ENCODE measurements around the gene FRMD7. TPM values are rescaled to one million over a fixed set of nuclear protein-coding genes. Genes with fewer than 3 reads are reported as not detected.
"Not testable (repeated sequence)": the region's sequence is repeated elsewhere in the genome, so short reads cannot be mapped to it uniquely, and the experiment has no call there.

FRMD7 gene
- total and polyA plus RNA-seq, 2 experiments from 2014 or later: not detected

- TF ChIP-seq, protein P1, sequence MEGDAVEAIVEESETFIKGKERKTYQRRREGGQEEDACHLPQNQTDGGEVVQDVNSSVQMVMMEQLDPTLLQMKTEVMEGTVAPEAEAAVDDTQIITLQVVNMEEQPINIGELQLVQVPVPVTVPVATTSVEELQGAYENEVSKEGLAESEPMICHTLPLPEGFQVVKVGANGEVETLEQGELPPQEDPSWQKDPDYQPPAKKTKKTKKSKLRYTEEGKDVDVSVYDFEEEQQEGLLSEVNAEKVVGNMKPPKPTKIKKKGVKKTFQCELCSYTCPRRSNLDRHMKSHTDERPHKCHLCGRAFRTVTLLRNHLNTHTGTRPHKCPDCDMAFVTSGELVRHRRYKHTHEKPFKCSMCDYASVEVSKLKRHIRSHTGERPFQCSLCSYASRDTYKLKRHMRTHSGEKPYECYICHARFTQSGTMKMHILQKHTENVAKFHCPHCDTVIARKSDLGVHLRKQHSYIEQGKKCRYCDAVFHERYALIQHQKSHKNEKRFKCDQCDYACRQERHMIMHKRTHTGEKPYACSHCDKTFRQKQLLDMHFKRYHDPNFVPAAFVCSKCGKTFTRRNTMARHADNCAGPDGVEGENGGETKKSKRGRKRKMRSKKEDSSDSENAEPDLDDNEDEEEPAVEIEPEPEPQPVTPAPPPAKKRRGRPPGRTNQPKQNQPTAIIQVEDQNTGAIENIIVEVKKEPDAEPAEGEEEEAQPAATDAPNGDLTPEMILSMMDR (IDR thresholded peaks at IDR 0.05; ENCODE audit: low read depth, low read length): no peak
- no peaks in the 10 kb centered on the region for H3K36me3 ChIP-seq
- H3K9me3 ChIP-seq (ENCODE audit: low read depth): no peaks in the 10 kb centered on the region
- no peak overlapping the region for H3K4me3 ChIP-seq
- no peaks in the 10 kb centered on the region for H3K27me3 ChIP-seq
- no peak for DNase-seq (ENCODE audit: low read depth in 1 of 2, low spot score in 1 of 2)
- no peak overlapping the region for H3K27ac ChIP-seq
- H3K4me1 ChIP-seq (ENCODE audit: low read depth): no peaks in the 10 kb centered on the region
Measured at GRCh38 chrX:132165005-132165404, 37.2 kb upstream of the FRMD7 start.

DNA sequence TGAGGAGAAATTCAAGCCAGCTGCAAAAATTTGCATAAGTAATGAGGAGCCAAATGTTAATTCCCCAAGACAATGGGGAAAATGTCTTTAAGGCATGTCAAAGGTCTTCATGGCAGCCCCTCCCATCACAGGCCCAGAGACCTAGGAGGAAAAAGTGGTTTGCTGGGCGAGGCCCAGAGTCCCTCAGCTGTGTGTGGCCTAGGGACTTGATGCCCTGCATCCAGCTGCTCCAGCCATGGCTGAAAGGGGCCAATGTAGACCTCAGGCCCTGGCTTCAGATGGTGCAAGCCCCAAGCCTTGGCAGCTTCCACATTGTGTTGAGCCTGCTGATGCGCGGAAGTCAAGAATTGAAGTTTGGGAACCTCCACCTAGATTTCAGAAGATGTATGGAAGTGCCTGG, 35.3 kb upstream of the FRMD7 start:
- not testable (repeated sequence) for H3K4me3 ChIP-seq; H3K36me3 ChIP-seq; DNase-seq (ENCODE audit: low read depth in 1 of 2, low spot score in 1 of 2); H3K27ac ChIP-seq; H3K27me3 ChIP-seq; H3K9me3 ChIP-seq (ENCODE audit: low read depth); H3K4me1 ChIP-seq (ENCODE audit: low read depth)

DNA sequence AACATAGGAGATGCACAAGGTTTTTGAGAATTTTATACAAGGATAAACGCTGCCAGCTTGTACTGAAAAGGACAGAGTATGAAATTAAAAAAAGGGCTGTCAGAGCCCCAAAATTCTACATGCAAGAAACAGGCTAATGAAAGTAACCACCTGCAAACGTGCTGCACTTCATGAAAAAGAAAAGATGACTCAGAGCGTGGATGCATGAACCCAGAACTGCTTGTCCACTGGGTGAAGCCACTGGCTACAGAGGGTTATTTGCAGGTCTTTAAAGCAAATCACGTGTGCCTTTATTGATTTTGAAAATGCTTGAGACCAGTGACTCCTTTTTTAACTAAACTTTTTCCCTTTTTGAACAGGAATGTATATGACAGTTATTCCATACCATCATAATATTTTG, 25.3 kb upstream of the FRMD7 start:
- Histone ChIP-seq H3K27ac (no peak overlapping the region), H3K4me1 (ENCODE audit: low read depth) (no peaks in the 10 kb centered on the region), H3K4me3 (no peak overlapping the region), H3K36me3 (no peaks in the 10 kb centered on the region), H3K27me3 (no peaks in the 10 kb centered on the region), H3K9me3 (ENCODE audit: low read depth) (no peaks in the 10 kb centered on the region)
- TF ChIP-seq, protein P1 (IDR thresholded peaks at IDR 0.05; ENCODE audit: low read depth, low read length): no peak
- DNase-seq (ENCODE audit: low read depth in 1 of 2, low spot score in 1 of 2): no peak

DNA sequence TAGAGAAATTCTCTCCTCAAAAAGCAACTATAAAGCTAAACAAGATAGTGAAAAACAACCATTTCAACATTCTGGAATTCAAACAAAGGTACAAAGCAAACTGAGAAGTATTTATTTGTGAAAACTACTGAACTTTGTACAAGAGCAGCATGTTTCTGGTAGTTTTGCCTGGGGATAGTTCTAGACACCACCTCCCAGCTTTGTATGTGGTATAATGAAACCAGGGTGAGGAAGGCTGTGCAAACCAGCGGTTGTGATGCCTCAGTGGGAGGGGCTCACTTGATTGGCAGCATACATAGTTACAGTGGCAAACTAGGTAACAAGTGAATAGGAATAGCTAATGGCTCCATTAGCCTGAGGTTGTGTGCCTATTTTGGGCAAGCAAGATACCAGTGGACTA, 18.6 kb upstream of the FRMD7 start:
- Histone ChIP-seq H3K36me3 (no peaks in the 10 kb centered on the region), H3K27ac (no peak overlapping the region), H3K4me3 (no peak overlapping the region), H3K4me1 (ENCODE audit: low read depth) (no peaks in the 10 kb centered on the region), H3K27me3 (no peaks in the 10 kb centered on the region), H3K9me3 (ENCODE audit: low read depth) (no peaks in the 10 kb centered on the region)
- TF ChIP-seq, protein P1 (IDR thresholded peaks at IDR 0.05; ENCODE audit: low read depth, low read length): no peak
- no peak for DNase-seq (ENCODE audit: low read depth in 1 of 2, low spot score in 1 of 2)

- Histone ChIP-seq H3K36me3 (no peaks in the 10 kb centered on the region), H3K9me3 (ENCODE audit: low read depth) (no peaks in the 10 kb centered on the region), H3K4me1 (ENCODE audit: low read depth) (no peaks in the 10 kb centered on the region), H3K4me3 (no peak overlapping the region), H3K27ac (no peak overlapping the region), H3K27me3 (no peaks in the 10 kb centered on the region)
- DNase-seq (ENCODE audit: low read depth in 1 of 2, low spot score in 1 of 2): no peak
- TF ChIP-seq, protein P1 (IDR thresholded peaks at IDR 0.05; ENCODE audit: low read depth, low read length): no peak
Measured at GRCh38 chrX:132144061-132144460, 16.2 kb upstream of the FRMD7 start.

DNA sequence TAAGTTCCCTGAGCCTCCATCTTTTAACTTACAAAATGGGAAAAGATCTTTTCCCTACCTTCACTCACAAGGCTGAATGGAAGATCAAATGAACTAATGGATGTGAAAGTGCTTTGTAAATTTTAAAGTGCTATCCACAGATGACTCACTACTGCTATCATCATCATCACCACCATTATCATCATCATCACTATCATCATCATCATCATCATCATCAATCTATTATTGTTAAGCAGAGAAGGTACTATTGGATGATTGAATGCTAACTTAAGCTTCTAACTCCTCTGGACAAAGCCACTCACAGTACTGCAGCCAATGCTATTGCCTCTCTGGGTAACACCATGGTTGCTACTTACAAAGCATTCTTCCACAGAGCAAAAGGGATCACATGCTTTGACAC, 1.9 kb downstream of the FRMD7 start:
- no peak for DNase-seq (ENCODE audit: low read depth in 1 of 2, low spot score in 1 of 2)
- Histone ChIP-seq H3K9me3 (ENCODE audit: low read depth) (no peaks in the 10 kb centered on the region), H3K4me1 (ENCODE audit: low read depth) (no peaks in the 10 kb centered on the region), H3K36me3 (no peaks in the 10 kb centered on the region), H3K4me3 (no peak overlapping the region), H3K27ac (no peak overlapping the region), H3K27me3 (no peaks in the 10 kb centered on the region)
- TF ChIP-seq, protein P1 (IDR thresholded peaks at IDR 0.05; ENCODE audit: low read depth, low read length): no peak

Measured in cardiac muscle cell (in vitro differentiated cells and primary cell).